ENCODE results near the gene COL26A1. TPM values are rescaled to one million over a fixed set of nuclear protein-coding genes. Genes with fewer than 3 reads are reported as not detected.
"Not testable (repeated sequence)": the region's sequence is repeated elsewhere in the genome, so short reads cannot be mapped to it uniquely, and the experiment has no call there.

COL26A1 gene
- total RNA-seq, 1 donor from 2014 or later = not detected

DNA sequence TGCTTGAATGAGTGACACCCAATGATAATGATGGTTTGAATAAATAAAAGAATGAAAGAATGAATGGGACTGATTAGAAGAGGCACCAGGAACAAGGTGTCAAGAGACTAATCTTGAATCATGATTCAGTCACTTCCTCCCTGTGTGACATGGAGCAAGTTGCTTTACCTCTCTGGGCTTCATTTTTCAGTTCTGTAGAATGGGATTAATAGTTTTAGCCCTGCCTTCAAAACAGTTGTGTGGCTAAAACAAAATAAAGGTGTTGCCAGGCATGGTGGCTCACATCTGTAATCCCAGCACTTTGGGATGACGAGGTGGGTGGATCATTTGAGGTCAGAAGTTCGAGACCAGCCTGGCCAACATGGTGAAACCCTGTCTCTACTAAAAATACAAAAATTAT lies 228.8 kb downstream of the COL26A1 start:
- intact Hi-C loops (cut with DNase I) = no loop called here
- DNase-seq = no peak
- no peak for ATAC-seq (ENCODE audit: poor library complexity)

DNA sequence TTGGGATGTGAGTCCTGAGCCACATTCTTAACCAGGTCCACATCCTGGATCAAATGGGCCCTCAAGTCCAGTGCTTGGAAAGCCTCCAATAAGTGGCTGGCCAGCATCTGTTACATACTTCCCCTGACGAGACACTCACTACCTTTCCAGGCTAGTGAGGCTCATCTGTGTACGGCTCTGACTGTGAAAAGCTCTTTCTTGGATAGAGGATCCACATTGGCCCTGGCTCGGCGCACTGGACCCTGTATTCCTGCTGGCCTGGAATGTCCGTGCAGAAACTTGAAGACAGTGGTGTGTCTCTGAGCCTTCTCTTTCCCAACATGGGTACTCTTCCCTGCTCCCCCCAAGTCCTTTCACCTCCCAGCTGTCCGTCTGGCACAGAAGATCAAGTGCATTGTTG lies 230.9 kb downstream of the COL26A1 start:
- intact Hi-C loops (cut with DNase I) = no loop called here
- ATAC-seq (ENCODE audit: poor library complexity) = no peak
- no peak for DNase-seq

DNA sequence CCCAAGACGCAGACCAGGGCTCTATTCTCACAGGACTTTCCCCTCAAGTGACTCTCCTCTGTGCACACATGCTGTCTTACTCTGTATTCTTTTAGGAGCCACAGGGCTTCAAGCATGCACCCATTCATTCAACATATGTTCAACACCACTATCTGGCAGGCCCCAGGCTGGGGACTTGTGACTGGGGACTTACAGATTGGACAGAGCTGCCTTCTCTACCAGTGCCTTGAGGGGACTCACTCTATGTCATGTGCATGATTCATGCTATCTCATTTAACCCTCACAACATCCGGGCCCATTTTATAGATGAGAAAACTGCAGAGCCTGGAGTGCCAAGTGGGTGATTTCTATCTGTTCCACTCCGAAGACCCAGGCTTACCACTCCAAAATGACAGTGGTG lies 232.1 kb downstream of the COL26A1 start:
- ATAC-seq (ENCODE audit: poor library complexity) (no peak), DNase-seq (no peak)
- intact Hi-C loops (cut with DNase I) = no loop called here

DNA sequence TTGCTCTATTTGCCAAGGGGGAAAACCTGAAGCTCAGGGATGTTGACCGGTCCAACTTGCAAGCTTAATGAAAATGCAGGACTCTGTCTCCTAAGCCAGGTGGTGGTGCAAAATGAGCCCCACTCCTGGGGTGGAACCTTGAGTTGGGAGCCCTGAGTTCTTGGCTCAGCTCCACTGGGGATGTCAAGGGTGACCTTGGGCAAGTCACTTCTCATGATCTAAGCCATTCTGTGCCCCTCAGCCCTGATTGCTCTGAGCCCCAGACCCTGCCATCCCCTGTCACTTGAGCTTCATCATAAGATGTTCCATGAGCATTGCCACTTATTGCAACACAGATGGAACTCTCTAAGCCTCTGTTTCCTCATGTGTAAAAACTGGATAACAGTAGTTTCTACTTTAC lies 232.6 kb downstream of the COL26A1 start:
- intact Hi-C loops (cut with DNase I) = no loop called here
- no peak for ATAC-seq (ENCODE audit: poor library complexity)
- DNase-seq = no peak

DNA sequence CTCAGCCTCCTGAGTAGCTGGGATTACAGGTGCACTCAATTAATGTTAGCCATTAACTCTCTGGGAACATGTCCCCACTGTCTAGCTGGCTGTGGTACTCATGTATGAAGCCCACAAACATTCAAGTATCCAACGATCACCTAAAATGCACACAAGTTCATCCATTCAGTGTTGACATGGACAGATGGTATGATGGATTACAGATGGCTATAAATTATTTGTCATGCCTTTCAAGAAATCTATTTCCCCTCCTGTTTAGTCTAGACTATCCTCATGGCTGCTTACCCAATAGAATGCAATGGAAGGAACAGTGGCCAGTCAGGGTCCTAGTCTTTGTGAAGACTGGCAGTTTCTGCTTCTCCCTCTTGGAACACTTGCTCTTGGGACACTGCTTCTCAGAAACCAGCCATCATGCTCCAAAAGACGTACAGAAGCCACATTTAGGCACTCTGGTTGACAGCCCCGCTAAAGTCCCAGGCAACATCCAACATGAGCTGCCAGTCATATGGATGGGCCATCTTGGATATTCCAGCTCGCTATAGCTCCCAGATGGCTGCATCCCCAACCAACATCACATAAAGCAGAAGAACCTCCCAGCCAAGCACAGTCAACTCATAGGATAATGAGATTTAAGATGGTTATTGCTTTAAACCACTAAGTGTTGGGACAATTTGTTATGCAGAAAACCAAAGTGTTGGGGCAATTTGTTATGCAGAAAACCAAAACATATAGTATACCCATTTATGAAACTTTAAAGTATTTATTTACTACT lies 233.3 kb downstream of the COL26A1 start:
- intact Hi-C loops (cut with DNase I) = no loop called here
- DNase-seq (no peak), ATAC-seq (ENCODE audit: poor library complexity) (no peak)

DNA sequence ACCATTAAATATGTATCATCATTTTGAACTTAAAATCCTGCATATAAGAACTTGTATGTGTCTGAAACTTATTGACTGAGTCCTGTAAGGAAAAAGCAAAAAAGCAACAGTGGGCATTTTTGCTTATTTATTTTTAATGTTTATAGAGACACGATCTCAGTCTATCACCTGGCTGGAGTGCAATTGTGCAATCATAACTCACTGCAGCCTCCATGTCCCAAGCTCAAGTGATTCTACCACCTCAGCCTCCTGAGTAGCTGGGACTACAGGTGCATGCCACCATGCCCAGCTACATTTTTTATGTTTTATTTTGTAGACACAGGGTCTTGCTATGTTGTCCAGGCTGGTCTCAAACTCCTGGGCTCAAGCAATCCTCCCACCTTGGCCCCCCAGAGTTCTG lies 234.2 kb downstream of the COL26A1 start:
- no peak for DNase-seq
- ATAC-seq (ENCODE audit: poor library complexity) = no peak
- intact Hi-C loops (cut with DNase I) = no loop called here

DNA sequence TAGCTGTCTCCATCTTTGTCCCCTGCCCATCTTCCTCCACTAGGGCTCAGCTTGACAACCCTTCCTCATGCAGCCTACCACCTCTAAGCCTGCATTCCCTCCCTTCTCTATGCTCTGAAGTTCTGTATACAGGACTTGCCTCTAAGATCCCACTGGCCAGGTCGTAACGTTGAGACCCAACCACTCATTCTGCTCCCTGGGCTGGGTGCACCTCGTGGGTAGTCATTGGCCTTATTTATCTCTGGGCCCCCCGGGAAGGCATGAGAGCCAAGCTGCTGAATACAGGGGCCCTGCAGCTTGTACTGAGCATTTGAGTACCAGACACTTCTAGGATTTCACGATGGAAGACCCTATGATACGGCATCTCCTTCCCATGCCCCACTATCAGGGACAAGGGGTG lies 235.3 kb downstream of the COL26A1 start:
- DNase-seq (no peak), ATAC-seq (ENCODE audit: poor library complexity) (no peak)
- intact Hi-C loops (cut with DNase I) = no loop called here

DNA sequence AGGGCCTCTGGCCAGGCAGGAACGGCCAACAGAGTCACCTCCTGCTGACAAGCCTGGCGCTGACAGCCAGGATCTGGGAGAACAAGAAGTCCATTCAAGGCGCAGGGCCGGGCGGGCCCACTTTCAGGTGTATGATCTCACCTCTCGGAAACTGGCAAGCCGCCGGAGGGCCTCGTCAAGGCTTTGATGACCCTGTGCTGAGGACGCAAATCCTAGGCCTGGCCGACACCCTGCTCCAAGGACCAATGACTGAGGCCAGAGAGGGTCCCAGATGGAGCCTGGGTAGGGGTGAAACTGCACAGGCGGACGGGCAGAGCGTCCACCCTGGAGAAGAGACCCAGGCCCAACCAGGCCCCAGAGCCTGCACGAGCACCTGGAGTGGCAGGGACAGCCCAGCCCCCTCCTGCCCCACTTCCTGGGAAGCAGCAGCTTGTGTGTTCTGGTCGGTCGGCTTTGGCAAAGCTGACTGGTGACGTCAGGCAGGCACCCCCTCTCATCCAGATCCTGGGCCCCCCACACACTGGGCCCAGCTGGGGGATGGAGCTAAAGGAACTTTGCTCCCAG lies 235.8 kb downstream of the COL26A1 start:
- DNase-seq (no peak), ATAC-seq (ENCODE audit: poor library complexity) (no peak)
- intact Hi-C loops (cut with DNase I) = no loop called here

DNA sequence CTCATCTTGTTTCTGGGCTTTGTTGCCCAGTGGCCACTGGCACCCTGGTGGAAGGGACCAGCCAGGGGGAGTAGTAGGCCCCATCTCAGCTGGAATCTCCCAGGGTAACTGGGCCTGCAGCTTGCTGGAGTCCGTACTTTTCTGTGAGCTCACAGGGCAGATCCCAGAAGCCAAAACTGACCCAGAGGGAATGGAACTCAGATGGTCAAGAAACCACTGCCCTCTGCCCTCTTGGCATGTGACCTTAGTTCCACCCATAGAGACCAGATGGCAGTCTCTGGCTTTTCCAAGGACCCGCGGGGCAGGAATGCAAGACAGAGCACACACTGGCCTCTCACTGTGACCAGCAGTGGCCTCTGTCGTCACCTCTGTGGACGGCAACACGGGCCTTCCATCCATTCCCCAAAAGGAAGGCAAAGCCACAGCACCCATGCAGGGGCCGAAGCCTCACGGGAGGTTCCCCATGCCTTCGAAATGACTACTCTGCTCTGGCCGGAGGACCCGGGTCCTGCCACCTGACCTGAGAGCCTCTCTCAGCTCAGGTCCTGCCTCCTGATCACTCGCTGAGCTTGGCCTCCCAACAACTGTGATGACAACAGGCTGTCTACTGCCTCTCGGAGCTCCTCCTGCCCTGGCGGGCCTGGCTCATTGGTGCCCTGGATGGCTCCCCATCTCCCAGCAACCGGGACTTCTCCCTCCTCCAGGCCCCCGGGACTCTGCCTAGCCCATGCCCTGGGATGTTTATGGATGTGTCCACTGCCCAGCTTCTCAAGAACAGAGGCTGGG lies 236.5 kb downstream of the COL26A1 start:
- DNase-seq (no peak), ATAC-seq (ENCODE audit: poor library complexity) (no peak)
- intact Hi-C loops (cut with DNase I) = no loop called here

DNA sequence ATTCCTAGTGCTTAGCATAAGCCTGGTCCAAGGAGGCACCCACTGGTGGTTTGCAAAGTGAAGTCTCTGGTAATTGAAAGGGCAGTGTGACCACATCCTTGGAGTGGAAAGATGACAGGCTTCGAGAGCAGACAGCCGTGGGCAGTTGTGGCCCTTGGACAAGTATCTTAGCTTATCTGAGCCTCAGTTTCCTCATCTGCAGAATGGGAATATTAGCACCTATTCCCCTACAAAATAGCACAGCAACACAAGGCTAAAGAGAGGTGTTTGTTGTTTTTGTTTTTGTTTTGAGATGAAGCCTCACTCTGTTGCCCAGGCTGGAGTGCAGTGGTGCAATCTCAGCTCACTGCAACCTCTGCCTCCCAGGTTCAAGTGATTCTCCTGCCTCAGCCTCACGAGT lies 237.1 kb downstream of the COL26A1 start:
- intact Hi-C loops (cut with DNase I) = loop anchor here (10.0 kb wide), 1 partner anchor 675 kb away; no protein-coding TSS in a partner anchor
- DNase-seq (no peak), ATAC-seq (ENCODE audit: poor library complexity) (no peak)

DNA sequence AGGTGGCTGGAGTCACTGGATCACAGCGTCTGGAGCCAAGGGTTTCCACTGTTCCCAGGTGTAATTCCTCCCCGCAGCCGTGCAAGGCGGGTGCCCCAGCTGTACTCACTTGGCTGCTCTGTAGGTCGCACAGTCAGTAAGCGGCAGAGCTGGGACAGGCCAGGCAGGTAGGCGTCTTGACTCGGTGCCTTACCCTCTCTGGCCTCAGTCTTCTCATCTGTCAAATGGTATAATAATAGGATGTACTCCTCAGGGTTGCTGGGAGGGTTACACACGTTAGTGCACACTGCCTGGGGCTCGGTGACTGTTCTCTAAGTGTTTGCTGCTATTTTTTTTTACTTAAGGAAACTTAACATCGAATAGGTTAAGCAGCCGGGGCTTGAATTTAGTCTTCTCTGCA lies 239.4 kb downstream of the COL26A1 start:
- no peak for ATAC-seq (ENCODE audit: poor library complexity)
- no peak for DNase-seq
- intact Hi-C loops (cut with DNase I) = loop anchor here (10.0 kb wide), 1 partner anchor 673 kb away; no protein-coding TSS in a partner anchor

DNA sequence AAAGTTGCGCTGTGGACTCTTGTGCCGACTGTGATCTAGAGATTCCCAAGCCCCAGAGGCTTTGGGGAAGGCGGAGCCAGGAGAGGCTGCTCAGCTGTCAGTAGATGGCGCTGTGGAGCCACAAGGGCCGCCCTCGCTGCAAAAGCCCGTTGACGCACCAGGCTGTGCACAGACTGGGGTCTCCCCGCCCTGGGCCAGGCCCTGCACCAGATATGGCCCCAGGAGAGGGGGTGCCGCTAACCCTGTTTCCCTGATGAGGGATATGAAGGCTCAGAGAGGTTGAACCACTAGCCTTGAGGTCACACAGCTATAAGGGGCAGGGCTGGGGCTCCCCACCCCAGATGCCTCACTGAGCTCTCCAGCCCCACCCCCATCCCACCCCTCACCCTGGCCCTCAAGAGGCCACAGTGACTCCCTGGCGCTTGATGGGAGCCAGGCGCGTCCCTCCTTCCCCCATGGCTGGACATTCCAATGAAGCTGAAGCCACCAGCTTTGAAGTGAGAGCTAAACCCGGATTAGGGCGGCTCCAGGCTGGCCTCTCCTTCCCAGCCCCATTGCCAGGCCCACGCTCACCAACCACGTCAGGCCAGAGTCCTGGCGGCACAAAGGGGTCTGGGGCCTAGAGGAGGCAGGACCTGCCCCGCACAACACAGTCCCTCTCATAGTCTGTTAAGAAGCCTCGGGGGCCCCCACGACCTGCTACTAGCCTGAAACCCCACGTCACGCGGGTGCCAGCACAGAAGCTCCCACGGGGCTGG lies 240.0 kb downstream of the COL26A1 start:
- ATAC-seq (ENCODE audit: poor library complexity) = peak; percentile 95
- intact Hi-C loops (cut with DNase I) = loop anchor here (10.0 kb wide), 1 partner anchor 672 kb away; no protein-coding TSS in a partner anchor
- DNase-seq = peak; percentile 84

DNA sequence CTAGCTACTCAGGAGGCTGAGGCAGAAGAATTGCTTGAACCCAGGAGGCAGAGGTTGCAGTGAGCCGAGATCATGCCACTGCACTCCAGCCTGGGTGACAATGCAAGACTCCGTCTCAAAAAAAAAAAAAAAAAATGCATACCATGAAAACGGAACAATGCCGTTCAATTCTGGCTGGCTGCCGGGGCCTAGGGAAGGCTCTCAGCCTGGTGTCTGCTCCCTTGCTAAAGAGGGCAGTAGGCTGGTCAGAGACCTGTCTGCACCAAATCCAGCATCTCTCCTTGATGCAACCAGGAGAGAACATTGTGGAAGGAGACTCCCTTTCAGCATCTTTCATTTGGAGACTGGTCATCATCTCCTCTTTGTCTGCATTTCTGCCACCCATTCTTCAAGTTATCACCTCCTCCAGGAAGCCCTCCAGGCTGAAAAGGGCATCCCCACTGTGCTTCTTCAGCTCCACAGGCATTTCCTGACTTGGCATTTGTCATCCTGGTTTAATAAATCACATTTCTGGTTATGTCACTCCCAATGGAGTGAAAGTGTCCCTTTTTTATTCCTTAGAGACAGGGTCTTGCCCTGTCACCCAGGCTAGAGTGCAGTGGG lies 241.8 kb downstream of the COL26A1 start:
- no peak for DNase-seq
- ATAC-seq (ENCODE audit: poor library complexity) = no peak
- intact Hi-C loops (cut with DNase I) = loop anchor here (10.0 kb wide), 1 partner anchor 670 kb away; no protein-coding TSS in a partner anchor

DNA sequence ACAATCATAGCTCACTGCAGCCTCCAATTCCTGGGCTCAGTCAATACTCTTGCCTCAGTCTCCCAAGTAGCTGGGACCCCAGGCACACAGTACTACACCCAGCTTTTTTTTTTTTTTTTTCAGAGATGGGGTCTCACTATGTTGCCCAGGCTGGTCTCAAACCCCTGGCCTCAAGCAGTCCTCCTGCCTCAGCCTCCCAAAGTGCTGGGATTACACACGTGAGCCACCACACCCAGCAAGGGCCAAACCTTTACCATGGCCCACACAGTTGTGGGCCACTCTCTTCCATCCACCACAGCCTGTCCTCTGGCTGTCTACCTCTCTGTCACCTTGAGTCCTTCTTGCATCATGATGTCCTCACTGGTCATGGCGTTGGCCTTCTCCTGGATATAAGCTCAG lies 242.3 kb downstream of the COL26A1 start:
- ATAC-seq (ENCODE audit: poor library complexity); DNase-seq: not testable (repeated sequence)
- intact Hi-C loops (cut with DNase I) = loop anchor here (10.0 kb wide), 1 partner anchor 670 kb away; no protein-coding TSS in a partner anchor

DNA sequence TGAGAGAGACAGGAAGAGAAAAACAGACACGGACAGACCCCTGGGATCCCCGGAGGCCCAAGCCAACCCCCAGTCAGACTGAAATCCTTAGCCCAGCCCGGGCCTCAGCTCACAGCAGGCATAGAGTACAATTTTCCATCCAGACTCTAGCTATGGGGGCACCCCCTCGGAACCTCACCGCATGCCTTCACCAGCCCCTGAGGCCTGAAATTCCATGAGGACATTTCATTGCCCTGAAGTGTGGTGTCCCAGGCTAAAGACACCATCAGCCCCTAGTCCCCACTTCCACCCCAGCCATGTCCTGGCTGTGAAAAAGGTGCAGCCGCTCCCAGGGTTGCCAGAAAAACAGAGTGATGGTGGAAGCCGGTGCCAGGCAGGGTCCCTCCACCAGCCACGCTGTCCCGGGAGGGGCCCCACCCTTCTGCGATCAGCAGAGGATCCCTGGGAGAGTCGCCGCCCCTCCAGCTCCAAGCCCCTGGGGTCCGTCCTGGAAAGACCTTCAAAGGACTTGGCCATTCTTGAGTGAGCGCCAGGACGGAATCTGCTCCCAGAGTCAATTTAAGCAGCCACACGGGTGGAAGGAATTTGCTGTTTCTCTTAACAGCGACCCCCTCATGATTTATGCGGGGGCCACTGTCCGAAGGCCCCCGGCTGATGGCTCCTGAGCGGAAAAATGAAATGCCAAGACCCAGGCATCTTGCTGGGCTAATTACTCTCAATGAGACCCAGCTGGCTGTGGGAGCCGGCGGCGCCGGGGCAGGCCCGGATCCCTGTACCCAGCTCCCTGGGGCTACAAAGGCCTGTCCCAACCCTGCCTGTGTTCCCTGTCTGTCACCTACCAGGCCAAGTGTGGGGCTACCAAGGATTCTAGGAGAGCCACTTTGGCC lies 243.2 kb downstream of the COL26A1 start:
- ATAC-seq (ENCODE audit: poor library complexity) (no peak), DNase-seq (no peak)
- intact Hi-C loops (cut with DNase I) = loop anchor here (10.0 kb wide), 1 partner anchor 669 kb away; no protein-coding TSS in a partner anchor

DNA sequence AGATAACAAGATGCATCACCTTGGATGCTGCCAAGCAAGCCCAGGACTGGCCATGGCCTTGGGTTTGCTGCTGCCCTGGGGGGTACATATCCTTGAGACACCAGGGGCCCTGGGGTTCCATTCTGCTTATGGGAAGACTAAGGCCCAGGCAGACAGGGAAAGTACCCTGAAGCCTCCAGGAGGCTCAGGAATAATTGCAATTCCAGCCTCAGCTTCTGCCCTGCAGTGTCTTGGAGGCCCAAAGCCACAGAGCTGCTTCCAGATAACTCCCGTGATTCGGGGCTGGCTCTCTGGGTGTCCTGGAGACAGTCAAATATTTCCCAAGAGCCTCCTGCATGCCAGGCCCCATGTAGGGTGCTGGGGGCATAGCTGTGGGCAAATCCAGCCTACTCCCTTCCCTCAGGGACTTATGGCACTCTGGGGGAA lies 243.8 kb downstream of the COL26A1 start:
- no peak for ATAC-seq (ENCODE audit: poor library complexity)
- intact Hi-C loops (cut with DNase I) = loop anchor here (10.0 kb wide), 1 partner anchor 668 kb away; no protein-coding TSS in a partner anchor
- no peak for DNase-seq

Measured in Right ventricle myocardium superior (tissue), 1 donor.